Lower leg skin (tissue), 3 donors: Measurements from ENCODE around the gene CLCNKB.

Experiments
- CTCF ChIP-seq, 3 donors: fragments of 450-650 bp; IDR thresholded peaks; one replicate each; pipeline ENCODE4 v1.5.1; 2016; ENCODE audit warnings: antibody characterized with exemption in 3 of 3, mild to moderate bottlenecking in 3 of 3, moderate library complexity in 2 of 3
- POLR2A ChIP-seq, 2 donors: fragments of 450-650 bp; IDR thresholded peaks; one replicate each; pipeline ENCODE4 v1.6.1; 2016 to 2017; ENCODE audit warnings: antibody characterized with exemption in 2 of 2, mild to moderate bottlenecking in 1 of 2, moderate library complexity in 1 of 2

- TF ChIP-seq CTCF (IDR thresholded peaks at IDR 0.05), result no peak
- TF ChIP-seq POLR2A (IDR thresholded peaks at IDR 0.05), result no peak
Observed at GRCh38 chr1:16065269-16065576, 21.6 kb downstream of the CLCNKB start.
